ENCODE measurements around the gene DGKI.

DNA sequence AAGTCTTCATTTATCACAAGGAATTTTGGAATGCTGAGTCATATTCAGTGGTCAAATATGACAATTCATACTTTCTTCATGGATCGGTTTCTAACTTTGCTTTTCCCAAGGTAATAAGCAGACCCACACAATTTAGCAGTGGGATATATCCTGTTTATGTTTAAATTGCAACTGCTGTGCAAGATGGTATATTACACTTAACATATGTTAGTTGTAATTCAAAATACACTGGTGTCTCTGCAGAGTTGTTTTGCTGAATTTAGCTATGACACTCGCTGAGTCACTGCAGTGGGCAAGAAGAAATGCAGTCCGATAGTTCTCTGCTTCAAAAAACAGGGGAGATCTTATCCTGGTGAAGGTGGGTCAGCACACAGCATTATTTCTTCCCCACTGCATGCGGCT is 308.4 kb downstream of the DGKI start:
- TF ChIP-seq EP300 (IDR thresholded peaks at IDR 0.05) (no peak), POLR2A (IDR thresholded peaks at IDR 0.05) (no peak), POLR2AphosphoS5 (IDR thresholded peaks at IDR 0.05) (no peak)
- TF ChIP-seq, protein P1, sequence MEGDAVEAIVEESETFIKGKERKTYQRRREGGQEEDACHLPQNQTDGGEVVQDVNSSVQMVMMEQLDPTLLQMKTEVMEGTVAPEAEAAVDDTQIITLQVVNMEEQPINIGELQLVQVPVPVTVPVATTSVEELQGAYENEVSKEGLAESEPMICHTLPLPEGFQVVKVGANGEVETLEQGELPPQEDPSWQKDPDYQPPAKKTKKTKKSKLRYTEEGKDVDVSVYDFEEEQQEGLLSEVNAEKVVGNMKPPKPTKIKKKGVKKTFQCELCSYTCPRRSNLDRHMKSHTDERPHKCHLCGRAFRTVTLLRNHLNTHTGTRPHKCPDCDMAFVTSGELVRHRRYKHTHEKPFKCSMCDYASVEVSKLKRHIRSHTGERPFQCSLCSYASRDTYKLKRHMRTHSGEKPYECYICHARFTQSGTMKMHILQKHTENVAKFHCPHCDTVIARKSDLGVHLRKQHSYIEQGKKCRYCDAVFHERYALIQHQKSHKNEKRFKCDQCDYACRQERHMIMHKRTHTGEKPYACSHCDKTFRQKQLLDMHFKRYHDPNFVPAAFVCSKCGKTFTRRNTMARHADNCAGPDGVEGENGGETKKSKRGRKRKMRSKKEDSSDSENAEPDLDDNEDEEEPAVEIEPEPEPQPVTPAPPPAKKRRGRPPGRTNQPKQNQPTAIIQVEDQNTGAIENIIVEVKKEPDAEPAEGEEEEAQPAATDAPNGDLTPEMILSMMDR (IDR thresholded peaks at IDR 0.05): no peak

Data from suprapubic skin (tissue), 4 donors.